ENCODE data around the gene RP9. TPM values are rescaled to one million over a fixed set of nuclear protein-coding genes. Genes with fewer than 3 reads are reported as not detected.
A peak's percentile ranks its signal among the peaks of the same experiment; 100 is the strongest.

The RP9 gene
- total RNA-seq, 1 experiment from 2014 or later = 22.1 TPM

DNA sequence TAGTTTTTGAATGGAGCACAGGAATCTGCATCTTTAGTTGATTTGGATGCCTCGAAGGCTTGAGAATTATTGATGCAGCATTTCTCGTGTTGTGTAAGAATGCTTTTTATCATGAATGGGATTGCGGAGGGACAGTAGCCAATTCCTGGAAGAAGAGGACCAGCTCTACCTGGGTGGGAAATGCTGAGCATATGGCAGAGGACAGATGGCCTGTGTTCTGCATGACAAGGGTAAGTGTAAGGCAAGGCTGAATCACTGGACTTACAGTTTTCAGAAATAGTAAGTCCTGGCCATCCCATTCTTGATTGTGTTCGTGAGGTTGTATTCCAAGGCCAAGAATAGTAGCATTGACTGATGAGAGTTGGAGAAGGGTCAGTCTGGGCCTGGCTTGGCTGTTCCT lies 15.9 kb downstream of the RP9 start:
- BruUV-seq (replicated peaks) = no TSS peak
- no peak for DNase-seq
- Histone ChIP-seq H3K4me1 (replicated peaks; ENCODE audit: insufficient read depth) (no peaks in the 10 kb centered on the region), H4K20me1 (ENCODE audit: insufficient read depth) (no peaks in the 10 kb centered on the region), H3F3A (ENCODE audit: insufficient read depth, low read depth) (peaks cover 8% of the 10 kb centered on the region; the same call in 1 of the 2 replicates), H2AFZ (no peak overlapping the region), H3K9me2 (ENCODE audit: insufficient read depth) (no peaks in the 10 kb centered on the region), H3K4me2 (no peak overlapping the region), H3K79me2 (ENCODE audit: low read depth) (no peaks in the 10 kb centered on the region), H3K4me3 (no peak overlapping the region), H3K9me3 (ENCODE audit: insufficient read depth, low read depth) (no peaks in the 10 kb centered on the region), H3K27ac (no peak overlapping the region), H3K27me3 (ENCODE audit: insufficient read depth, low read depth) (no peaks in the 10 kb centered on the region), H3K36me3 (ENCODE audit: low read depth) (peaks cover 18% of the 10 kb centered on the region)
- CTCF ChIA-PET = no interaction called here
- TF ChIP-seq EZH2 (IDR thresholded peaks at IDR 0.05; ENCODE audit: low read depth) (no peak), CTCF (conservative IDR thresholded peaks at IDR 0.05) (no peak)
- intact Hi-C loops (cut with micrococcal nuclease; ENCODE audit: unreplicated experiment) = no loop called here
- POLR2A ChIA-PET (ENCODE audit: unreplicated experiment) = no interaction called here

DNA sequence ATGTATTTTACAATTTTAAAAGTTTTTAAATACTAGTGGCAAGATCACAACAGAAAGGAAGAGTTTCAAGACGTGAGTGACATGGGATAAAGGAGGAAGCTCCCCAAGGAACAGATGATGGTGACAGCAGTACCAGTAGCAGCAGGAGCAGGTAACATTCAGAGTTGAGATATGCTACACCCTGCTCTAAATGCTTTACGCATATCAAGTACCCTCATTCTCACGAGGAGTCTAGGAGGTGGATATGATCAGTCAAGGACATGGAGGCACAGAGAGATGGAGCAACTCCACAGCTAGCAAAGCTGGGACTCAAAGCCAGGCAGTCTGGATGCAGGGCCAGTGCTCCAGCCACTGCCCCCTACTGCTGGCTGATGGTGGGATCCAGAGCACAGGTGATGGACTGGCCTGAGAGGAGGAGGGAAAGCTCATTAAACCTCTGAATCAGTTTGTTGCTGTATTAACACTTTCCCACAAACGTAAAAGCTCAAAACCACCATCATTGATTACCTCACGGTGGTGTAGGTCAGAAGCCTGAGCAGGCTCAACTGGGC lies 17.5 kb downstream of the RP9 start:
- Histone ChIP-seq H3K4me1 (replicated peaks; ENCODE audit: insufficient read depth) (no peaks in the 10 kb centered on the region), H3K4me3 (no peak overlapping the region), H3K4me2 (no peak overlapping the region), H3K9me3 (ENCODE audit: insufficient read depth, low read depth) (no peaks in the 10 kb centered on the region), H3K9me2 (ENCODE audit: insufficient read depth) (no peaks in the 10 kb centered on the region), H3F3A (ENCODE audit: insufficient read depth, low read depth) (peaks cover 8% of the 10 kb centered on the region; the same call in 1 of the 2 replicates), H3K36me3 (ENCODE audit: low read depth) (peaks cover 12% of the 10 kb centered on the region), H3K79me2 (ENCODE audit: low read depth) (no peaks in the 10 kb centered on the region), H3K27me3 (ENCODE audit: insufficient read depth, low read depth) (no peaks in the 10 kb centered on the region), H4K20me1 (ENCODE audit: insufficient read depth) (no peaks in the 10 kb centered on the region), H2AFZ (no peak overlapping the region; the same call in 1 of the 2 replicates), H3K27ac (no peak overlapping the region)
- ChIA-PET CTCF (no interaction called here), POLR2A (ENCODE audit: unreplicated experiment) (no interaction called here)
- no peak for DNase-seq
- intact Hi-C loops (cut with micrococcal nuclease; ENCODE audit: unreplicated experiment) = loop anchor here (2.0 kb wide), 1 partner anchor 29 kb away; the partner anchor contains the start of gene NT5C3A
- TF ChIP-seq EZH2 (IDR thresholded peaks at IDR 0.05; ENCODE audit: low read depth) = no peak
- TF ChIP-seq CTCF (conservative IDR thresholded peaks at IDR 0.05) = no peak; the same call in 1 of the 2 replicates
- BruUV-seq (replicated peaks) = no TSS peak

DNA sequence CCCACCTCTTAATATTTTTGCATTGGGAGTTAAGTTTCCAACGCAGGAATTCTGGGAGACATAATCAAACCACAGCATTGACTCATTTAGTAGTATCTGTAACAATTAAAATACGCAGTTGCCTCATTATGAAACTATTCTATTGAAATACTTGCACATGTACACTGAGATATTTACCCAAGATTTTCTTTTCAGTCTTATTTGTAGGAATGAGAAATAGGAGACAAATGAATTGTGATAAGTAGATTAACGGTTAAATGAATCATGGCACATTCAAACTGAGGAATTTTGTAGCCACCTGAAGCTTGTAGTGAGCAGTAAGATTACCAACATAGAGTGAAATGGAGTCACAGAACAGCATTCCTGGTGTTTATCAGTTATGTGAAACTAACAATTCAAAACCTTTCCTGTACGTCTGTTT lies 18.1 kb downstream of the RP9 start:
- Histone ChIP-seq H3K4me1 (replicated peaks; ENCODE audit: insufficient read depth) (no peaks in the 10 kb centered on the region), H3K9me2 (ENCODE audit: insufficient read depth) (no peaks in the 10 kb centered on the region), H3K9me3 (ENCODE audit: insufficient read depth, low read depth) (no peaks in the 10 kb centered on the region), H3K4me2 (no peak overlapping the region), H3K27me3 (ENCODE audit: insufficient read depth, low read depth) (no peaks in the 10 kb centered on the region), H3K36me3 (ENCODE audit: low read depth) (peaks cover 6% of the 10 kb centered on the region), H3F3A (ENCODE audit: insufficient read depth, low read depth) (peaks cover 8% of the 10 kb centered on the region; the same call in 1 of the 2 replicates), H3K4me3 (no peak overlapping the region), H3K27ac (no peak overlapping the region), H4K20me1 (ENCODE audit: insufficient read depth) (no peaks in the 10 kb centered on the region), H3K79me2 (ENCODE audit: low read depth) (no peaks in the 10 kb centered on the region), H2AFZ (no peak overlapping the region; the same call in 1 of the 2 replicates)
- TF ChIP-seq EZH2 (IDR thresholded peaks at IDR 0.05; ENCODE audit: low read depth) = no peak
- no peak for TF ChIP-seq CTCF (conservative IDR thresholded peaks at IDR 0.05)
- CTCF ChIA-PET = no interaction called here
- BruUV-seq (replicated peaks) = no TSS peak
- DNase-seq = peak in 1 of 2 experiments; percentile 68
- POLR2A ChIA-PET (ENCODE audit: unreplicated experiment) = no interaction called here
- intact Hi-C loops (cut with micrococcal nuclease; ENCODE audit: unreplicated experiment) = loop anchor here (2.0 kb wide), 1 partner anchor 28 kb away; the partner anchor contains the start of gene NT5C3A

All from PC-9 (cell line).